ENCODE data around the gene MTF2. TPM values are rescaled to one million over a fixed set of nuclear protein-coding genes. Genes with fewer than 3 reads are reported as not detected.

Gene MTF2
- polyA plus RNA-seq, 1 experiment = 11.6 TPM

GRCh38 chr1:93095804-93096585, 16.9 kb downstream of the MTF2 start:
- H3K27me3 ChIP-seq (ENCODE audit: control insufficient read depth, insufficient read depth, low read length) = no peaks in the 10 kb centered on the region
- no peak for TF ChIP-seq CTCF (IDR thresholded peaks at IDR 0.05; ENCODE audit: insufficient read depth, low read depth, low read length)
- no peaks in the 10 kb centered on the region for H3K36me3 ChIP-seq (ENCODE audit: control insufficient read depth, insufficient read depth, low read length)
- no peak for DNase-seq (ENCODE audit: low read depth)
- POLR2A ChIA-PET = no interaction called here
- CTCF ChIA-PET = interaction anchor here (0.7 kb wide), 2 partner anchors 102 to 274 kb away, joined by 3 read pairs; no protein-coding TSS in a partner anchor
- no peak overlapping the region for H3K4me3 ChIP-seq (ENCODE audit: low read depth, low read length)

GRCh38 chr1:93102142-93102541, 23.1 kb downstream of the MTF2 start:
- DNase-seq (ENCODE audit: low read depth) = no peak
- TF ChIP-seq CTCF (IDR thresholded peaks at IDR 0.05; ENCODE audit: insufficient read depth, low read depth, low read length) = no peak
- ChIA-PET CTCF (no interaction called here), POLR2A (no interaction called here)
- Histone ChIP-seq H3K36me3 (ENCODE audit: control insufficient read depth, insufficient read depth, low read length) (no peaks in the 10 kb centered on the region), H3K27me3 (ENCODE audit: control insufficient read depth, insufficient read depth, low read length) (no peaks in the 10 kb centered on the region), H3K4me3 (ENCODE audit: low read depth, low read length) (no peak overlapping the region)

- Histone ChIP-seq H3K27me3 (ENCODE audit: control insufficient read depth, insufficient read depth, low read length) (no peaks in the 10 kb centered on the region), H3K4me3 (ENCODE audit: low read depth, low read length) (no peak overlapping the region), H3K36me3 (ENCODE audit: control insufficient read depth, insufficient read depth, low read length) (no peaks in the 10 kb centered on the region)
- ChIA-PET POLR2A (no interaction called here), CTCF (no interaction called here)
- TF ChIP-seq CTCF (IDR thresholded peaks at IDR 0.05; ENCODE audit: insufficient read depth, low read depth, low read length) = no peak
- DNase-seq (ENCODE audit: low read depth) = no peak
Measured at GRCh38 chr1:93106226-93106625, 27.1 kb downstream of the MTF2 start.

GRCh38 chr1:93107395-93107794, 28.3 kb downstream of the MTF2 start:
- DNase-seq (ENCODE audit: low read depth) = no peak
- POLR2A ChIA-PET = no interaction called here
- no peak overlapping the region for H3K4me3 ChIP-seq (ENCODE audit: low read depth, low read length)
- no peaks in the 10 kb centered on the region for H3K36me3 ChIP-seq (ENCODE audit: control insufficient read depth, insufficient read depth, low read length)
- TF ChIP-seq CTCF (IDR thresholded peaks at IDR 0.05; ENCODE audit: insufficient read depth, low read depth, low read length) = no peak
- CTCF ChIA-PET = no interaction called here
- H3K27me3 ChIP-seq (ENCODE audit: control insufficient read depth, insufficient read depth, low read length) = no peaks in the 10 kb centered on the region

GRCh38 chr1:93108335-93108734, 29.3 kb downstream of the MTF2 start:
- Histone ChIP-seq H3K27me3 (ENCODE audit: control insufficient read depth, insufficient read depth, low read length) (no peaks in the 10 kb centered on the region), H3K36me3 (ENCODE audit: control insufficient read depth, insufficient read depth, low read length) (no peaks in the 10 kb centered on the region), H3K4me3 (ENCODE audit: low read depth, low read length) (no peak overlapping the region)
- no peak for TF ChIP-seq CTCF (IDR thresholded peaks at IDR 0.05; ENCODE audit: insufficient read depth, low read depth, low read length)
- DNase-seq (ENCODE audit: low read depth) = no peak
- ChIA-PET CTCF (interaction anchor here (0.6 to 1.3 kb wide), 3 partner anchors 28 to 738 kb away, joined by 3 read pairs; no protein-coding TSS in a partner anchor), POLR2A (no interaction called here)

Measured in BJ (cell line).